ENCODE results near the gene DYNLT4.
"Not testable (repeated sequence)": the region's sequence is repeated elsewhere in the genome, so short reads cannot be mapped to it uniquely, and the experiment has no call there.

DYNLT4 gene

DNA sequence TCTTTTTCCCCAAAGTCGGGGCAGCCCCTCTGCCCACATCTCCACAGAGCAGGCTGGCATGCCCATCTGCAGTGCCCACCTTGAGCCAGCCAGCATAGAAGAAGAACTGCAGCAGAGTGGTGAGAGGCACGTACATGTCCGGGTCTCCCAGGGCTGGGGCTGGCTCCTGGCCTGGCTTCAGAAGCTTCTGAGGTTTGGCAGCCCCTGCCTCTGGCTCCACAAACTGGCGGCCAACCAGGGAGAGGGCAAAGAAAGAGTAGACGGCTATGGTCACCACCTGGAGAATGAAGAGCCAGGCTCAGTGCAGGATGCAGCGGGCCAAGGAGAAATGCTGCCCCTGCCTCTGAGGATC is 22.1 kb downstream of the DYNLT4 start:
- CTCF ChIA-PET, result interaction anchor here (0.7 to 3.6 kb wide), 12 partner anchors 8 to 520 kb away, joined by 3 to 20 read pairs (median 4); partner anchors contain the start of genes HECTD3, RNU5D-1, RPS8 and UROD

DNA sequence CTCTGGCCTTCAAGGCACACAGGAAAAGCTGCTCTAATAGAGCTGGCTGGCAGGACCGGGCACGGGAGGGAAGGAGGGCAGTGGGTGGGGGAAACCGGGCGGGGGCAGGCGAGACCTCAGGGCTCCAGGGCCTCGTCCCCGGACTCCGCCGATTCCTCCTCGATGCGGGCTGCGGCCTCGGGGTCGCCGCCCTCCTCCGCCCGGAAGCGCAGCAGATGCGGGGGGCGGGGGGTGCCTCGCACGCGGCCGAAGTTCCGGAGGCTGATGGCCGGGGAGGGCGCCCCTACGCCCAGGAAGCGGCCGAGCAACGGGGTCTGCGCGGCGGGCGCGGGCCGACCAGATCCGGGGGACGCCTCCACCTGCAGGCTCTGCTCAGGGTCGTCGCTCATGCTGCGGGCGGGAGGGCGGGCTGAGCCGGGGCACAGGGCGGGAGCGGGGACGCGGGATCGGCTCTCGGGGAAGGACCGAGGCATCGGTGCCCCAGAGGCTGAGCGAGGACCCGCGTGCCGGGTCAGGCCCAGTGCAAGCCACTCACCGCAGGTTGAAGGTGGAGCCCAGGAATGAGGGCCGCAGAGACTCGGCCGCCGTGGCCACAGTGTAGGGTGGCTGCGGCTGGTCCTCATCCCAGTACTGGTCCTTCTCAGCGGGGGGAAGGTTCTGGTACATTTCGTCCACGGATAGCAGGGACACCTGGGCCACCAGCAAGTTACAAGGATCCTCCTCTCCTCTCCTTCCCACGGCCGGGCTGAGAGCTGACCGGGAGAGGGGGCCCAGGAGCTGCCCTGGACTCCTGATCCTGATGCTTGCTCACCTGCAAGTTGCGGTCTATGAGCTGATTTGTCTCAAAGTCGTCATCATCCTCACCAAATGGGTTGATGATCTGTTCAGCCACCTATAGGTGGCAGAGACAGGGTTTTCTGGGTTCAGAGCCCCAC is 22.8 kb downstream of the DYNLT4 start:
- peak; percentile 60 for DNase-seq
- CTCF ChIA-PET, result interaction anchor here (0.7 to 3.6 kb wide), 14 partner anchors 9 to 521 kb away, joined by 3 to 20 read pairs (median 3); partner anchors contain the start of genes HECTD3, RNU5D-1, RPS8 and UROD

More for the DNA sequence above, 22.1 kb downstream of the DYNLT4 start:
- no peak for DNase-seq
- Mint-ChIP-seq H3K9me3 (no peaks in the 10 kb centered on the region), H3K36me3 (peaks cover 23% of the 10 kb centered on the region), H3K4me3 (peak overlapping the region; percentile 68), H3K27ac (peak overlapping the region; percentile 80), H3K4me1 (peaks cover 45% of the 10 kb centered on the region), H3K27me3 (peaks cover 18% of the 10 kb centered on the region)

DNA sequence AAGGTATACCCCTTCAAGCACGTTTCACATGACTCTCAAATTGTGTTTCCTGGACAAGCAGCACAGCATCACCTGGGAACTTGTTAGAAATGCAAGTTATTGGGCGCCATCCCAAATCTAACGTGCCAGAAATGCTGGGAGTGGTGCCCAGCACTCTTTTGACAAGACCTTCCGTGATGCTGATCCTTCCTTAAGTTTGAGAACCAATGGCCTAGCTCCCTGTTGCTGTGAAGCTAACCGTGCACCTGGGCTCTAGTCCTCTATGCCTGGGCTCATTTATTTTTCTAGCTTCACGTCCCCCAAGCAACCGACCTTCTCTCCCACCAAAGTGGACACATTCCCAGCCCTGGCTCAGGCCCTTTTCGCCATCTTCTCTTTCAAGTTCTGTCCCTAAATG is 23.5 kb downstream of the DYNLT4 start:
- CTCF ChIA-PET, result interaction anchor here (0.7 to 3.6 kb wide), 7 partner anchors 8 to 227 kb away, joined by 3 to 13 read pairs (median 3); partner anchors contain the start of genes HECTD3, RNU5D-1 and RPS8
- Mint-ChIP-seq H3K9me3 (no peaks in the 10 kb centered on the region), H3K36me3 (peaks cover 35% of the 10 kb centered on the region), H3K27me3 (peaks cover 8% of the 10 kb centered on the region), H3K4me1 (peaks cover 54% of the 10 kb centered on the region), H3K4me3 (peak overlapping the region; percentile 66), H3K27ac (peak overlapping the region; percentile 70)
- no peak for DNase-seq

More for the DNA sequence above, 22.8 kb downstream of the DYNLT4 start:
- H3K27ac Mint-ChIP-seq, result peak overlapping the region; percentile 80
- H3K36me3 Mint-ChIP-seq, result peaks cover 28% of the 10 kb centered on the region
- peaks cover 47% of the 10 kb centered on the region for H3K4me1 Mint-ChIP-seq
- peak overlapping the region; percentile 68 for H3K4me3 Mint-ChIP-seq
- no peaks in the 10 kb centered on the region for H3K9me3 Mint-ChIP-seq
- peaks cover 15% of the 10 kb centered on the region for H3K27me3 Mint-ChIP-seq

DNA sequence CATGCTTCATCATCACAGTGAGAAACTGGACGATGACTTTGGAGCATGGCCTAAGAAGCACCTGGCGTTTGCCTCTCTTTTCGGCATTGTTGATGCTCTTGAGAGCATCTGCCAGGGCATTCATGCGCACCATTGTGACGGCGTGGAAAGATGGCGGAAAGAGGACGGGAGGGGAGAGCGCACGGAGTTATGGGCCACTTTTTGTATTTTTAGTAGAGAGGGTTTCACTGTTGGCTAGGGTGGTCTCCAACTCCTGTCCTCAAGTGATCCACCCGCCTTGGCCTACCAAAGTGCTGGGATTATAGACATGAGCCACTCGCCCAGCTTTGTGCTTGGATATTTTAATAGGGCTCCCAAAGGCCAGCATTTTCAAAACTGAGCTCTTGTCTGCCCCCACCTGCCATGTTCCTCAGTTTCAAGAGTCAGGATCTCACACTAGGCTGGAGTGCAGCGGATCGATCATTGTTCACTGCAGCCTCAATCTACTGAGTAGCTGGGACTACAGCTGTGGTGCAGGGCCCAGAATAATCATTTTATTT is 26.5 kb downstream of the DYNLT4 start:
- Mint-ChIP-seq H3K4me1 (peaks cover 71% of the 10 kb centered on the region), H3K4me3 (no peak overlapping the region), H3K27ac (no peak overlapping the region), H3K36me3 (peaks cover 63% of the 10 kb centered on the region), H3K27me3 (no peaks in the 10 kb centered on the region), H3K9me3 (no peaks in the 10 kb centered on the region)
- no peak for DNase-seq
- CTCF ChIA-PET, result interaction anchor here (0.6 to 2.1 kb wide), 3 partner anchors 10 to 231 kb away, joined by 3 to 9 read pairs (median 3); partner anchors contain the start of gene UROD

DNA sequence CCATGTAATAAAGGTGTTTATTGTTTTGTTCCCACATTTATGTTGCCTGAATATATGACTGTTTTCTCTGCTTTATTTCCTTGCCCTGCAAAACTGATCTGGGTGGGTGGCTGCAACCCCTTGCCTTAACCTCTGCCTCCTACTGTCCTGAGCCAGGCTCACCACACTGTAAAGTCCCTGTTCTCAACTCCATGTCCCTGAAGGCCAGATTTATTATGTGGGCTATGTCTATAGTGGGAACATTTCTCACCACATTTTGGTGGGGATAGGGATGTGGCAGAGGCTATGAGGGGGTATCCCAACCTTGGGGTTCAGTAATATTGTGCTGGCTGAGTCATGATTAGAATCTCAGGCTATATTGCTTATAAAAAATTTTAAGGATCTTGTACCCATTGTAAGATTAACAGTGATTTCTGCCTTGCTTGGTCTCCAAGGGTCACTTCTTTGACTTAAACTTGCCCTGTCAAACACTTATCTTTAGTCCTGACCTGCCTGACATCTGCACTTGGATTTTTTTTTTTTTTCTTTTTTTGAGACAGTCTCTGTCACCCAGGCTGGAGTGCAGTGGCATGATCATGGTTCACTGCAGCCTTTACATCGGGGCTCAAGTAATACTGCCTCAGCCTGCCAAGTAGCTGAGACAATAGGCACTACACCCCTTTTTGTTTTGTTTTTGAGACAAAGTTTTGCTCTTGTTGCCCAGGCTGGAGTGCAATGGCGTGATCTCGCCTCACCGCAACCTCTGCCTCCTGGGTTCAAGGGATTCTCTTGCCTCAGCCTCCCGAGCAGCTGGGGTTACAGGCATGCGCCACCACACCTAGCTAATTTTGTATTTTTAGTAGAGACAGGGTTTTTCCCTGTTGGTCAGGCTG is 28.2 kb downstream of the DYNLT4 start:
- Mint-ChIP-seq H3K4me1 (peaks cover 65% of the 10 kb centered on the region), H3K4me3 (peak overlapping the region; percentile 49)
- CTCF ChIA-PET, result no interaction called here

DNA sequence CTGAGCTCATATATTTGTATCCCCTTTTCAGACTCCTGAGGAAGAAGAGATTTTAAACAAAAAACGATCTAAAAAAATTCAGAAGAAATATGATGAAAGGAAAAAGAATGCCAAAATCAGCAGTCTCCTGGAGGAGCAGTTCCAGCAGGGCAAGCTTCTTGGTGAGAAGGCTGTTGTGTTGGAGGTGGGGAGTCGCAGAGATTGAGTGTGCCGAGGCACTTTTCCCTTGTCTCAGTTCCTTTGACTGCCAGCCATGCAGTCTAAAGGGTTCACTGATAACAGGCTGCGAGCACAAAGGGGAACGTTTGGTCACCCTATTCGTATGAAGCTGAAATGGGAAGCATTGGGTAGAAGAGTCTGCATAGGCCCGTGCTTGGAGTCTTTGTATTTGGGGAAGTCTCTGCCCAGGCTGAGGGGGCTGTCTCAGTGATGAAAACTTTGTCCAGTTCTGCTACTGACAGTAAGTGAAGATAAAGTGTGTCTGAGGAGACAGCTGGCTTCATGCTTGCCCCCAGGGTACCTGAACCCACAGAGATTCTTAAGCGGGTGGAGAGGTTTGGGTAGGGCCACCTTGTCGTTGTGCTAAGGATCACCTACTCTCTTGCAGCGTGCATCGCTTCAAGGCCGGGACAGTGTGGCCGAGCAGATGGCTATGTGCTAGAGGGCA is 29.0 kb downstream of the DYNLT4 start:
- Mint-ChIP-seq H3K4me1 (peaks cover 60% of the 10 kb centered on the region), H3K36me3 (peaks cover 64% of the 10 kb centered on the region), H3K27ac (peak overlapping the region; percentile 77), H3K4me3 (peak overlapping the region; percentile 88), H3K27me3 (no peaks in the 10 kb centered on the region), H3K9me3 (no peaks in the 10 kb centered on the region)
- CTCF ChIA-PET, result interaction anchor here (0.8 to 1.1 kb wide), 2 partner anchors 12 to 49 kb away, joined by 3 read pairs; no protein-coding TSS in a partner anchor
- no peak for DNase-seq

More for the DNA sequence above, 28.2 kb downstream of the DYNLT4 start:
- Mint-ChIP-seq H3K27me3 (no peaks in the 10 kb centered on the region), H3K36me3 (peaks cover 68% of the 10 kb centered on the region), H3K27ac (peak overlapping the region; percentile 77), H3K9me3 (no peaks in the 10 kb centered on the region)
- no peak for DNase-seq

DNA sequence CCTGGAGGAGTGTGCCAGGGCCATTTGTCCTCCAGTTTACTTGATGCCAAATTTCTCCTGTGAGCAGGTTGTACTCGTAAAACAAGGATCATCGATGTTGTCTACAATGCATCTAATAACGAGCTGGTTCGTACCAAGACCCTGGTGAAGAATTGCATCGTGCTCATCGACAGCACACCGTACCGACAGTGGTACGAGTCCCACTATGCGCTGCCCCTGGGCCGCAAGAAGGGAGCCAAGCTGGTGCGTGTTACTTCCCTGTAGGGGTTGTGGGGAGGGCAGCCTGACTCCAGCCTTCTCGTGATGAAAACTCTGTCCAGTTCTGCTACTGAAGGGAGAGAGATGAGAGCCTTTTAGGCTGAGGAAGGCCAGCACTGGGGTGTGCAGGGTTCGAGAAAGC is 29.6 kb downstream of the DYNLT4 start:
- no peaks in the 10 kb centered on the region for H3K27me3 Mint-ChIP-seq
- peak overlapping the region; percentile 88 for H3K4me3 Mint-ChIP-seq
- H3K9me3 Mint-ChIP-seq, result no peaks in the 10 kb centered on the region
- peaks cover 58% of the 10 kb centered on the region for H3K4me1 Mint-ChIP-seq
- CTCF ChIA-PET, result interaction anchor here (0.8 to 1.1 kb wide), 2 partner anchors 13 to 48 kb away, joined by 3 read pairs; no protein-coding TSS in a partner anchor
- peak overlapping the region; percentile 56 for H3K27ac Mint-ChIP-seq
- DNase-seq, result no peak
- peaks cover 64% of the 10 kb centered on the region for H3K36me3 Mint-ChIP-seq

DNA sequence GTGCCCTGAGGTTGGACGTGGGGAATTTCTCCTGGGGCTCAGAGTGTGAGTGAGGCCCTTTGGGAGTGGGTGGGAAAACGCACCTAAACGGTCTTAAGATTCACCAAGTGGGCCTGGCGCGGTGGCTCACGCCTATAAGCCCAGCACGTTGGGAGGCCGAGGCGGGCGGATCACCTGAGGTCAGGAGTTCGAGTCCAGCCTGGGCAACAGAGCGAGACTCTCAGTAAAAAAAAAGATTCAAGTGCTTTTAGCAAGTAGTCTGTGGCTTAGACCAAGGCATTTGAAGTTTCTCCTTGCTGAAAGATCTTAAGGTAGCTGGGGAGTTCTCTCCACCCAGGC is 30.5 kb downstream of the DYNLT4 start:
- peak overlapping the region; percentile 97 for H3K27ac Mint-ChIP-seq
- peaks cover 54% of the 10 kb centered on the region for H3K4me1 Mint-ChIP-seq
- CTCF ChIA-PET, result interaction anchor here (0.9 kb wide), 1 partner anchor 523 kb away, joined by 3 read pairs; no protein-coding TSS in a partner anchor
- peaks cover 60% of the 10 kb centered on the region for H3K36me3 Mint-ChIP-seq
- peak overlapping the region; percentile 88 for H3K4me3 Mint-ChIP-seq
- H3K27me3 Mint-ChIP-seq, result no peaks in the 10 kb centered on the region
- no peaks in the 10 kb centered on the region for H3K9me3 Mint-ChIP-seq
- DNase-seq, result no peak

DNA sequence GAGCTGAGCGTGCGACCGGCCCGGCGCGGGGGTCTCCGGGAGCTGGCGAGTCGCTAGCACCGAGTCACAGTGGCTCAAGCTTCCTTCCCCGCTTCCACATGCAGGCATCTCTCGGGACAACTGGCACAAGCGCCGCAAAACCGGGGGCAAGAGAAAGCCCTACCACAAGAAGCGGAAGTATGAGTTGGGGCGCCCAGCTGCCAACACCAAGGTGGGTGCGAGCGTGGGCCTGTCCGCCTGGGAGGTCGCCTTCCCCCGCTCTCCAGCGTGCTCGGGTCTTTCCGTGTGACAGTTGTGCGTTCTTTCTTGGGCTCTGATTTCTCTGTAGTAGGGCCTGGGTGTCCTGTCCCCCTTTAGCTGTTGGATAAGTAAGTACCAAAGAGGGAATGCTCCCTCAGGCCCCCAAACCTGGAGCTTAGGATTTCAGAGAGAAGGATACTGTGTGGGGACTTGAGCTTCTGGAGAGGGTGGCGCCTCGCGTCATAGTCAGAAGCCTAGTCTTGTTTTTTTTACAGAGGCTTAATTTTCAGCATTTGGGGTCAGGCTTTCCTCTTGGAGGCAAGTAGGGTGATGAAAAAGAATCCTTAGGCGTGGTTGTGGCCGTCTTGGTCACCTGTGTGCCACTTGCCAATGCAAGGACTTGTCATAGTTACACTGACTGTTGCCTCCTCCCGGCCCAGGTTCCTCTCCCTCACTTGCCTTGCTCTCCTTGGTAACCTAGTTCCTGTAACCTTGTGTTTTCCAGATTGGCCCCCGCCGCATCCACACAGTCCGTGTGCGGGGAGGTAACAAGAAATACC is 31.0 kb downstream of the DYNLT4 start:
- Mint-ChIP-seq H3K27ac (peak overlapping the region; percentile 97), H3K27me3 (no peaks in the 10 kb centered on the region), H3K9me3 (no peaks in the 10 kb centered on the region), H3K36me3 (peaks cover 54% of the 10 kb centered on the region), H3K4me1 (peaks cover 51% of the 10 kb centered on the region), H3K4me3 (peak overlapping the region; percentile 88)
- DNase-seq, result peak; percentile 46
- CTCF ChIA-PET, result interaction anchor here (0.7 to 2.2 kb wide), 4 partner anchors 8 to 523 kb away, joined by 3 to 13 read pairs (median 4); partner anchors contain the start of gene PLK3

DNA sequence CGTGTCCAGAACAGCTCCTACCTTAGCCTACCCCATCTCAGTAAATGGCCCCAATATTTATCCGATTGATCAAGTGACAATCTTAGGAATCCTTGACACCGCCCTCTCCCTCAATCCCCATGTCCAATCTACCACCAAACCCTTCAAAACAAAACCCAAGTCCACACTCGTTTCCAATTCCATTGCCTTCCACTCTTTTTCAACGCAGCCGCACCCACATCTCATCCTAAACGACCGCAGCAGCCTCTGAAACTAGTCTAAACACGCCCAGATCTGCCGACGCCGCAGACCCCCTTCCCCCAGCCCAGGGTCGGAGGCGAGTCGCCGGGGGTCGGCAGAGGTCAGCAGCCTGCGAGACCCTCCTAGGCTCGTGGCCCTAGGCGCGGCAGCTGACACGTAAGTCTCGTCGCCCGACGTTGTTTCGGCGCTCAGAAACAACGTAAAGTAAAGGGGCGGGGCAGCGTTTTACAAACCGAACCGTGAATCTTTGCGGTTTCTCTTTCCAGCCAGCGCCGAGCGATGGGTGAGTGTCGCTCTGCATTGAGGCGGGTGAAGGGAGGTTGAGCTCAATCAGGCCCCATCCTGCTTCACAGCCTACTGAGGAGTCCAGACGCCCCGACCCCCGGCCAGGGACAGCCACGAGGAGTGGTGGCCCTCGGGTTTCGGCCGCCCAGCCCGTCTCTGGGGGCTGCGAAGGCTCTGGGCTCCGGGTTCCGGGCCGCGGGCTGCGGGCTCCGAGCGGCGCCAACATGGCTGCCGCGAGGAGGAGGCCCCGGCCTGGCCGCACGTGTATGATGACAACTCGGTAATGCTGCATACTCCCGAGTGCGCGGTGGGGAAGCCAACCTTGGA is 31.8 kb downstream of the DYNLT4 start, which contains the start of gene RPS8:
TSS of gene RPS8 (plus strand) at position 463 of the 852 bp plus-strand sequence. CDS start at position 520, 57 bp downstream.
- H3K27me3 Mint-ChIP-seq, result no peaks in the 10 kb centered on the region
- H3K4me1 Mint-ChIP-seq, result peaks cover 49% of the 10 kb centered on the region
- peaks cover 47% of the 10 kb centered on the region for H3K36me3 Mint-ChIP-seq
- DNase-seq, result peak; percentile 93
- no peaks in the 10 kb centered on the region for H3K9me3 Mint-ChIP-seq
- CTCF ChIA-PET, result interaction anchor here (0.6 to 2.2 kb wide), 5 partner anchors 9 to 524 kb away, joined by 3 to 13 read pairs (median 3); partner anchors contain the start of gene PLK3
- peak within 1 kb of the TSS; percentile 97 for H3K27ac Mint-ChIP-seq
- H3K4me3 Mint-ChIP-seq, result peak within 1 kb of the TSS; percentile 88

DNA sequence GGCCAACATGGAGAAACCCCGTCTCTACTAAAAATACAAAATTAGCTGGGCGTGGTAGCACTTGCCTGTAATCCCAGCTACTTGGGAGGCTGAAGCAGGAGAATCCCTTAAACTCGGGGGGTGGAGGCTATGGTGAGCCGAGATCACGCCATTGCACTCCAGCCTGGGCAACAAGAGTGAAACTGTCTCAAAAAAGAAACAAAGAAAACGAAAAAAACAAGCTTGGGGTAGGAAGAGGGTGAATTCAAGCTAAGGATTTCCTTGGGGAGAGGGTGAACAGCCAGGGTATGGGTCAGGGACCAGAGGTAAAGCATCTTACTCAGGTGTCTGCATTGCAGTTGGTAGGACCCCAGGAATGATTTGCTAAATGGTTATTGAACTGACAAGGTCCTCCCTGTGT is 40.7 kb downstream of the DYNLT4 start:
- H3K36me3 Mint-ChIP-seq, result peaks cover 41% of the 10 kb centered on the region
- H3K4me1 Mint-ChIP-seq, H3K27ac Mint-ChIP-seq, H3K9me3 Mint-ChIP-seq, H3K4me3 Mint-ChIP-seq, H3K27me3 Mint-ChIP-seq, DNase-seq: not testable (repeated sequence)
- CTCF ChIA-PET, result interaction anchor here (0.8 to 1.4 kb wide), 4 partner anchors 16 to 22 kb away, joined by 3 to 6 read pairs (median 3); partner anchors contain the start of gene BEST4

DNA sequence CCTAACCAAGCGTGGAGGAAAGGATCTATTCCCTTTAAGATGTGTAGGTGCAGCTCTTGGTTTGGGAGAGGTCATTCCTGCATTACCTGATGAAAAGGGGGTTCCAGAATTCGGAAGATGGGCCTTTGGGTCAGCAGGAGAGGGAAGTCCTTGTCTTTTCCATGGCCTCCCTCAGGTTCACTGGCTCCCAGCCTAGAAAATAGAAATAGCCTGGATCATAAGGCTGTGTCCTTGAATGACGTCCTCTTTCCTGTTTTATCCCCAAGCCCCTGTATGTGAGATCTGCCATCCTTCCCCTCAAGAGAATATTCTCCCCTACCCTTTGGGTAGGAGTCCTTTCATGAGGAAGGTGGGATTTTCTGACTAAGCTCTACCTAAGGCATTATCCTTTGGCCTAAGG is 46.3 kb downstream of the DYNLT4 start:
- Mint-ChIP-seq H3K4me1 (peaks cover 9% of the 10 kb centered on the region), H3K27ac (no peak overlapping the region), H3K36me3 (peaks cover 60% of the 10 kb centered on the region), H3K27me3 (no peaks in the 10 kb centered on the region), H3K9me3 (no peaks in the 10 kb centered on the region), H3K4me3 (no peak overlapping the region)
- CTCF ChIA-PET, result no interaction called here
- DNase-seq, result no peak
